22Rv1 (cell line): ENCODE measurements around the gene RANBP17.

Experiments used
- H3K27ac ChIP-seq: fragments of 450-650 bp; 2 replicates; pipeline ENCODE4 v1.5.1; 2017
- ZFX ChIP-seq: fragments of 450-650 bp; IDR thresholded peaks from 2 replicates; pipeline ENCODE4 v1.6.1; 2017; ENCODE audit warnings: antibody characterized with exemption, borderline replicate concordance
- TF ChIP-seq, protein P1 (sequence below): fragments of 450-650 bp; IDR thresholded peaks from 2 replicates; pipeline ENCODE4 v1.5.1; 2017; ENCODE audit warnings: mild to moderate bottlenecking

Gene RANBP17

GRCh38 chr5:171322527-171322926 is 460.7 kb downstream of the RANBP17 start:
- no peak for TF ChIP-seq ZFX
- TF ChIP-seq, protein P1, sequence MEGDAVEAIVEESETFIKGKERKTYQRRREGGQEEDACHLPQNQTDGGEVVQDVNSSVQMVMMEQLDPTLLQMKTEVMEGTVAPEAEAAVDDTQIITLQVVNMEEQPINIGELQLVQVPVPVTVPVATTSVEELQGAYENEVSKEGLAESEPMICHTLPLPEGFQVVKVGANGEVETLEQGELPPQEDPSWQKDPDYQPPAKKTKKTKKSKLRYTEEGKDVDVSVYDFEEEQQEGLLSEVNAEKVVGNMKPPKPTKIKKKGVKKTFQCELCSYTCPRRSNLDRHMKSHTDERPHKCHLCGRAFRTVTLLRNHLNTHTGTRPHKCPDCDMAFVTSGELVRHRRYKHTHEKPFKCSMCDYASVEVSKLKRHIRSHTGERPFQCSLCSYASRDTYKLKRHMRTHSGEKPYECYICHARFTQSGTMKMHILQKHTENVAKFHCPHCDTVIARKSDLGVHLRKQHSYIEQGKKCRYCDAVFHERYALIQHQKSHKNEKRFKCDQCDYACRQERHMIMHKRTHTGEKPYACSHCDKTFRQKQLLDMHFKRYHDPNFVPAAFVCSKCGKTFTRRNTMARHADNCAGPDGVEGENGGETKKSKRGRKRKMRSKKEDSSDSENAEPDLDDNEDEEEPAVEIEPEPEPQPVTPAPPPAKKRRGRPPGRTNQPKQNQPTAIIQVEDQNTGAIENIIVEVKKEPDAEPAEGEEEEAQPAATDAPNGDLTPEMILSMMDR: no peak
- no peak overlapping the region for H3K27ac ChIP-seq

DNA sequence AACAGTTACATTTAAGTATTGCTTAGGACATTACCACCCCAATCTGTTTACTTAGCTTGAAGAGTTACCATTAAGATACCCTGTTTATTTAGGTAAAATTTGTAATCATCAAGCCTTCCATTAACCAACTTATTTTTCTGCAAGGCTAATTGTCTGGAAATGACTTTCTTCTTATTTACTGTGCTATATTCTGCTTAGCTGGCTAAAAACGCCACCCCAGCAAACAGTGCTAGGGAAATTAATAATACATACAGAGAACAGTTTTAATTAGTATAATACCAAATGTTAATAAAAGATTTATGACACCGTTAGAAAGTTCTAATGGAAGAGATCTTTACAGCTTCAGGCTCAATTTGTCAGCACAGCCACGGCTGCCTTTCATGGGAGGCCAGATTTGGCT is 461.2 kb downstream of the RANBP17 start:
- TF ChIP-seq ZFX: no peak
- TF ChIP-seq, protein P1: no peak
- no peak overlapping the region for H3K27ac ChIP-seq

- TF ChIP-seq, protein P1: no peak
- no peak for TF ChIP-seq ZFX
These were observed 462.2 kb downstream of the RANBP17 start for GRCh38 chr5:171323806-171324632.

GRCh38 chr5:171330021-171330420 is 468.2 kb downstream of the RANBP17 start:
- H3K27ac ChIP-seq: no peak overlapping the region
- no peak for TF ChIP-seq ZFX
- TF ChIP-seq, protein P1: no peak

More at GRCh38 chr5:171323806-171324632, 462.2 kb downstream of the RANBP17 start:
- no peak overlapping the region for H3K27ac ChIP-seq

GRCh38 chr5:171335616-171336015 is 473.8 kb downstream of the RANBP17 start:
- H3K27ac ChIP-seq: no peak overlapping the region
- TF ChIP-seq, protein P1: no peak
- no peak for TF ChIP-seq ZFX

DNA sequence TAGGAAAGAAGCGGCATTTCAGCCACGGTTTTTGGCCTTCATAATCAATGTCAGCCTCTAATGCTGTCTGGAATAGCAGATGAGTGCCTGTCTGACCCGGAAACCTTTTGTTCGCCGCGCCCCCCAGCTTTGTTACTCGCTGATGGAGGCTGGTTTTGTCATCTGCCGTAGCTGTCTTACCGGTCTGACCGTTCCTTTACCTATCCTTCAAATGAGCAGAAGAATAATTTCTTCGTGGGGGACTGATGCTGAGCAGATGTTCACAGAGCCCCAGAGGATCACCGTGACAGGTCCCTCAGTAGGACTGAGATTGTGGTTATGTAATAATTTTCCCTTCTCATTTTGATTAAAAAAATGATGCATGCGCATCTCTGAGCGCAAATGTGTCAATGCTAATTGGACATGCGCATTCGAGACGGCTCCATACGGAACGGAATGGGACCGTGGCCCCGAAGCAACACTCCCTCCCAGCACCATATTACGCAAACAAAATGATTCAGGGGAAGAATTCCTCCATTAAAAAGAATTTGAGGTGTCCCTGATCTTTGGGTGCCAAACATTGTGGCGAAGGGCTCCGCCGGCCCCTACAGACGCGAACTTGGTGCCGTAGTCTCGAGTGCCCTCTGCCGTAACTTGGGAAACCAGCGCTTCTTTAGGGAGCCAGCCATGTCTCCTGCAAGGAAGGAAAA is 474.8 kb downstream of the RANBP17 start:
- H3K27ac ChIP-seq: no peak overlapping the region
- TF ChIP-seq ZFX: no peak
- TF ChIP-seq, protein P1: peak; percentile 86

GRCh38 chr5:171337210-171337569 is 475.4 kb downstream of the RANBP17 start:
- no peak overlapping the region for H3K27ac ChIP-seq

More at GRCh38 chr5:171337210-171337569, 475.4 kb downstream of the RANBP17 start:
- no peak for TF ChIP-seq ZFX
- TF ChIP-seq, protein P1: peak; percentile 56
